ENCODE data around the gene APOBEC3H.

Gene APOBEC3H

GRCh38 chr22:39114112-39114511, 17.1 kb downstream of the APOBEC3H start:
- no peak for DNase-seq

- DNase-seq, result no peak
Observed at GRCh38 chr22:39115570-39115969, 18.5 kb downstream of the APOBEC3H start.

- no peak for DNase-seq
Observed at GRCh38 chr22:39115977-39116621, 19.1 kb downstream of the APOBEC3H start.

- DNase-seq, result no peak
Observed at GRCh38 chr22:39117585-39118191, 20.6 kb downstream of the APOBEC3H start.

GRCh38 chr22:39120983-39121382, 23.9 kb downstream of the APOBEC3H start:
- no peak for DNase-seq

- no peak for DNase-seq
Observed at GRCh38 chr22:39122772-39123470, 25.9 kb downstream of the APOBEC3H start.

- DNase-seq, result no peak
Observed at GRCh38 chr22:39123751-39124581, 26.9 kb downstream of the APOBEC3H start.

GRCh38 chr22:39125622-39126021, 28.6 kb downstream of the APOBEC3H start:
- DNase-seq, result no peak

GRCh38 chr22:39128508-39128907, 31.5 kb downstream of the APOBEC3H start:
- DNase-seq, result no peak

DNA sequence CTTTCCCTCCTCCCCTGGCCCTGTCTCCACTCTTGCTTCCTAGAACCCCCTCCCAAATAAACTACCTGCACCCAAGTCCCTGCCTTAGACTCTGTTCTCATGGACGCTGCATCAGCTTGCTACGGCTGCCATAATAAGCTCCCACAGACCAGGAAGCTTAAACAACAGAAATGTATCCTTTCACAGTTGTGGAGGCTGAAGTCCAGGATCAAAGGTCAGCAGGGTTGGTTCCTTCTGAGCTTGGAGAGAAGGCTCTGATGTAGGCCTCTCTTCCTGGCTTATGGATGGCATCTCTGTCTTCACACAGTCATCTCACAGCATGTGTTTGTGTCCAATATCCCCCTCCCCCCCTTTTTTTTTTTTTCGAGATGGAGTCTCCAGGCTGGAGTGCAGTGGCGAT, 32.0 kb downstream of the APOBEC3H start:
- DNase-seq, result no peak

- DNase-seq, result no peak
Observed at GRCh38 chr22:39129746-39130145, 32.7 kb downstream of the APOBEC3H start.

DNA sequence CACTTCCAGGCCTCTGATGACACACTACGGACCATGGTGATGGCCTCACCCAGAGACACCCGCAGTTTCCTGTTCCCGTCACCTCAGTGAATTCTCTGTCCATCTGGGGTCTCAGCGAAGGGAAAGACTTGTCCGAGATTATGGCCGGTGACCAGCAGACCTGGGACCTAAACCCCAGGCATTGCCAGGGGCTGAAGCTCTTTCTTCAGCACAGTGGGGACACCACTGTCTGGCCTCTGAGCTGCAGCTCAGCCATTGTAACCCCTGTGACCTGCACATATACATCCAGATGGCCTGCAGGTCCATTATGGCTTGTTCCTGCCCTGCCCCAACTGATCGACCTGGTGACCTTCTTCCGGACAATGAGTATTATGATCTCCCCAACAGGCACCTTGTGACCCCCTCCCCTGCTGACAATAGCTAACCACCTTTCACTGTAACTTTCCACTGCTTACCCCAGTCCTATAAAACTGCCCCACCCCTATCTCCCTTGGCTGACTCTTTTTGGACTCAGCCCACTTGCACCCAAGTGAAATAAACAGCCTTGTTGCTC, 33.2 kb downstream of the APOBEC3H start:
- DNase-seq, result no peak

GRCh38 chr22:39130892-39131855, 34.1 kb downstream of the APOBEC3H start:
- no peak for DNase-seq

DNA sequence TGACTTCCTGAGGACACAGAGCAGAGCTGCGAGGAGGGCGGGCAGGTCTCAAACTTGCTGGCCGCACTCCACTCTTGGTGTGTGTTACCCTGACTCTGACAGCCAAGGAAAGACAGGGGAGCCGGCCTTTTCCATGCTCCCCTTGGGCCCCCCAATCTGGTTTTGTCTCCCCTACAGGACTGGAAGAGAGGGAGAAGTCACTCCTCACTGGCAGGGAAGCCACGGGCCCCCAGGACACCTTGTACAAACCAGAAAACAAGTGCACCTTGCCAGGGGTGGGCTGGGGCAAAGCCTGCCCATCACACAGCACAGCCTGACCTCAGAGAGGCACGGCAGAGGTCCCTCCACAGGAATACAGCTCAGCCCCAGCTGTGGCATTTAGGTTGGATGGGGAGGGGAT, 35.2 kb downstream of the APOBEC3H start:
- DNase-seq, result no peak

DNA sequence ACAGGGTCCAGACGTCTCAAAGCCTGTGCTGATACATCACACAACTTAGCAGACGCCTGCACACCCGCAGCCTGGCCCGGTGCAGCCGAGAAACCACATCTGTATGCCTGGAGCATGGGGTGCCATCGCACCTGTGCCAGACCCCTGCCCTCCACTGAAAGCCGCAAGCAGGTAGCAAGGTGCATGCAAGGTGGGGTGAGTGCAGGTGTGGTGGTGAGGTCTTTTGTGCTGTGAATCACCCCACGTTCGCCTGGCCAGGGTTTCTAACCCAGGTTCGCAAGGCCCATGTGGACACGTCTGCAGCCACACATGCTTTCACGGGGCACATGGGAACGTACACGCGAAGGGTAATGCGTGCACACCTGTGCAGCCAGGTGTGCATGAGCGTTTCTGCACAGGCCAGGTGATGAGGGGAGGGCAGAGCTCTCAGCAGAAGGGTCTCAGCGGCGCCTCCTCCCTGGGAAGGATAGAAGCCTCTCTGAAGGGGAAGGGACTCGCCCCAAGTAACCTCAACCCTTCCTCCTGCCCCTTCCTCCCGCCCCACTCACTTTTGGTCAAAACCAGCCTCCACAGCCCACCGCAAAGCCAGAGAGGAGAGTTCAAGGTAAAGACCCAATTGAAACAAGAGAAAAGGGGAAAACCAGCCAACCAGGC, 36.0 kb downstream of the APOBEC3H start:
- DNase-seq, result no peak

GRCh38 chr22:39133871-39134270, 36.8 kb downstream of the APOBEC3H start:
- DNase-seq, result no peak

DNA sequence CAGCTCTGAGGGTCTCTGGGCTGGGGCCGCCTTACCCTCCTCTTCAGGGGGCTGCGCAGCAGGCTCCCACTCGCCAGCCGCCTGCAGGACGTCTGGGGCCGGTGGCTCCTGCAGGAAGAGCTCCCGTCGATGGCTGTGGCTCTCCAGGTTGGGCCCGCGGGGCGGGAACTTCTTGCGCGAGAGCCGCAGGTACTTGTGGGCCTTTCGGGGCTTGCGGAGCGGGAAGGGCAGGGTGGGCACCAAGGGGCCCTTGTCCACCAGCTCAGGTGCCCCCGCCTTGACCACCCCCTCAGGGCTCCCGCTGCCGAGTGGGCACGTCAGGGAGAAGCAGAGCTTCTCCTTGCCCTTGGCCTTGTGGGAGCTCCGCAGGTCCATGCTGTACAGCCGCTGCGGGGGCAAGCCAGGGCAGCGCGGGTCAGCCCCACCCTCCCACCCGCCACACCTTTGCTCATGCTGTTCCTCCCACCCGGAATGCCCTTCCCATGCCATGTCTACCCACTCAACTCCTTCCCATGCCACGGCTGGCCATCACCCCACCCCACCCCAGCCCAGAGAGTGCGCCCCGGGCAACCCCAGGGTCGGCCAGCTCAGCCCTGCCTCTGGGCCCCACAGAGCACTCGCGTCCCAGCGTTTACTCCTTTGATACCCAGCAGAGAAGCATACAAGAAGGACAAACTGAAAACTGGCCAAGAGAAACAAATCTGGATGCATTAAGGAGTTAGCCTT, 37.5 kb downstream of the APOBEC3H start:
- DNase-seq, result no peak

DNA sequence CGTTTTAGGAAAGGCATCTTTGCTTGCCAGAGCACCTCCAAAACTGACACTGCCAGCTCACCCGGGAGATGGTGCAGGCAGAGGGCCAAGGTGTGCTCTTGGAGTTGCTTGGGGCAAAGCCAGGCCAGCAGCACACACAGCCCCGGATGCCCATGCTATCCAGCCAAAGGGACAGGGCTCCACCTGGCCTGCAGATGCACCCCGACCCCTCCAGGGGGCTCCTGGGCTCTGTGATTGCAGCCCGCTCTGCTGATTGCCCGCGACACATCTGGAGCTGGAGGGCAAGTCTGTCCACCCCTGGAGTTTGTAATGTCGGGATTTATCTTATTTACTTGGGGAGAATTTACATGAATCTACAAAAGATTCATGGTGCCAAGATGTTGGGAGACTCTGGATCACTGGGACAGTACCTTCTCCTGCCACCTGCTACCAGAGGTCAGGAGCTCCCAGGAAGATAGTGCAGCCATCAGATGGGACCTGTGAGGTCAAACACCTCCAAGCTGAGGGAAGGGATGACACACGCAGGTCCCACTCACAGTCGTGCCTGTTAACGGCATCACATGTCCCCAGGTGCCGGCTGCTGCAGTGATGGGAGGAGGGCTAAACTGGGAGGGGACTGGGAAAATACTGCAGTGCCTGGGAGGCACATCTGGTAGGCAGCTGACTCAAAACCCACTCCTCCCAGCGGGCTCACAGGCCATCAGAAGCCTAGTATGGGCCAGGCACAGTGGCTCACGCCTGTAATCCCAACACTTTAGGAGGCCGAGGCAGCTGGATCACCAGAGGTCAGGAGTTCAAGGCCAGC, 38.2 kb downstream of the APOBEC3H start:
- DNase-seq, result no peak

- DNase-seq, result no peak
Observed at GRCh38 chr22:39136317-39136716, 39.3 kb downstream of the APOBEC3H start.
